ENCODE results near the gene HOXA7.

HOXA7 gene

DNA sequence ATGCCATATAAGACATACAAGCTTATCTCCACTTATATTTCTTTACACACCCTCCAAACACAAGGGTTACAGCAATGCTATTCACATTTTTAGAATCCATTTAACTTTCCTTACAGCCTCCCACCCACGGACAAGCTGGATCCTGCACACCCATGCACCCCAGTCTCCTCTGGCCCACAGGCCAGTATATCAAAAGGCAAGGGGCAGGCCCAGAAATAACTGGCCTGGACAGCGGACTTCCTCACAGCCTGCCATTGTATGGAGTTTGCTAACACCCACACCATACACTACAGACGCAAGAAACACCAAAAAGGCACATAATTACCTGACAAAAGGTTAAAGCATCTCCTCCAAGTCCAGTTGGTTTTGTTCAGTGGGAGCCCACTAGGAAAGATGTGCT, 37.9 kb downstream of the HOXA7 start:
- no peak for DNase-seq (ENCODE audit: low spot score)

DNA sequence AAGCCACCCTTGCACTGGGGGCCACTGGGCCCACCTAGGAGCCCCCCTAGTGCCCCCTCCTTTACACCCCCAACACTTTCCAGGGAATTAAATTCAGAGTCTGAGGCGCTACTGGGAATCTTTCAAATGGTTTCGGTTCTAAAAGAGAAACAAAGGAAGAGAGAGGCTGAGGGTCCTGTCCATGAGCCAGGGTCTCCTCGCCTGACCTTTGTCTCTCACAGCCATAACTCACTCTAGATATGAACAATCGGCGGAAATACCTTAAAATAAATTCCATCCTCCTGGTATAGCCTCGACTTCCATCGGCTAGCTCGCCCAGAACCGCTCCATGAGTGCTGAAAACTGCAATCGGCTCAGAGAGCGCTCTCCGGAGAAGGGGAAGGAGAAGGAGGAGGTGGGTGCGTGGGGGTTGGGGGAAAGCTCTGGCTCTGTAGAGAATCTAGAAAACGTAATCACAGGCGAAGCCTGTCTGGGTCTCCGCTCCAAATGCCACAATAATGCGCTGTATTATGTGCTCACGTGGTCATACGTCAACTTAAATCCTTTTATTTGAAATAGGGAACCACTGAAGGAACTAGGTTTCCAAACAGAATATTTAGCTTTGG, 38.5 kb downstream of the HOXA7 start:
- no peak for DNase-seq (ENCODE audit: low spot score)

DNA sequence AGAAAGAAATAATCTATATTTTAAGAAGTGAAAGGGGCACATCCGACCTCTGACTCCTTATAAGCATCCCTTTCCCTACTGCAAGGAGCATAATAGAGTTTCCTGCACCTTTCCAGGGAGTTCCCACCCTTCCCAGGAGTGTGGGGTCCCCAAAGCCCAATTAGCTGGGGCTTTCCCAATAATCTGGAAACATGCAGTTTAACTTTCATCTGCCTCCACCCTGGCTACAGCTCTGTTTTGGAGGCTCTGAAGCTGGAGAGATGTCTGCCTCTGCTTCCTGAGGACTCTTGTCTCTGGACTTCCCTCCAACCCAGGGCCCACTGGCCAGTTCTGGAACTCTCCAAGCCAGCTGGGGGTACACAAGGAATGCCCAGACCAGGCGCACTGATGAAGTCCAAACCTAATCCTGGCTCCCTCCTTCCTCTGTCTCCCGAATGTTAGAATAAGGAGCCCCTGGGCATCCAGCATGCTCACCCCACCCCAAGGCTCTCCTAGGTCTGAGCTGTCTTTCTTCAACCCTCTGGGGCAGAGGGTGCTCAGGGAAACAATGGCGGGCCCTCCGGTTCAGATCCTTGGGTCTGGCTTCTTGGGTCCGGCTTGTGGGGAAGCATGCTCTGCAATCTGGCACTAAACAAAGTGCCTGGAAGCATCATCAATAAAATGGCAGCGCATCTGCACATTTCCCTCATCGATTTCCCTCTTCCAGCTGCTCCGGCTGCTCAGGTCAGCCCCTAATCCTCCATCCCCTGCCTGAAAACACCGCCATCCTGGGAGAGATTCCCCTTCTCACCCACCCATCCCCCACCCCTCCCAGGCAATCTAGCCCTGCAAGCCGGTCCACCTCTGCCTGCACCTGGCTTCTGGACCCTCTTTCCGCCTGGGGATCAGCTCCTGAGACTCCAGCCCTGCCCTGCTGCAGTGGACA, 39.3 kb downstream of the HOXA7 start:
- DNase-seq (ENCODE audit: low spot score): no peak

DNA sequence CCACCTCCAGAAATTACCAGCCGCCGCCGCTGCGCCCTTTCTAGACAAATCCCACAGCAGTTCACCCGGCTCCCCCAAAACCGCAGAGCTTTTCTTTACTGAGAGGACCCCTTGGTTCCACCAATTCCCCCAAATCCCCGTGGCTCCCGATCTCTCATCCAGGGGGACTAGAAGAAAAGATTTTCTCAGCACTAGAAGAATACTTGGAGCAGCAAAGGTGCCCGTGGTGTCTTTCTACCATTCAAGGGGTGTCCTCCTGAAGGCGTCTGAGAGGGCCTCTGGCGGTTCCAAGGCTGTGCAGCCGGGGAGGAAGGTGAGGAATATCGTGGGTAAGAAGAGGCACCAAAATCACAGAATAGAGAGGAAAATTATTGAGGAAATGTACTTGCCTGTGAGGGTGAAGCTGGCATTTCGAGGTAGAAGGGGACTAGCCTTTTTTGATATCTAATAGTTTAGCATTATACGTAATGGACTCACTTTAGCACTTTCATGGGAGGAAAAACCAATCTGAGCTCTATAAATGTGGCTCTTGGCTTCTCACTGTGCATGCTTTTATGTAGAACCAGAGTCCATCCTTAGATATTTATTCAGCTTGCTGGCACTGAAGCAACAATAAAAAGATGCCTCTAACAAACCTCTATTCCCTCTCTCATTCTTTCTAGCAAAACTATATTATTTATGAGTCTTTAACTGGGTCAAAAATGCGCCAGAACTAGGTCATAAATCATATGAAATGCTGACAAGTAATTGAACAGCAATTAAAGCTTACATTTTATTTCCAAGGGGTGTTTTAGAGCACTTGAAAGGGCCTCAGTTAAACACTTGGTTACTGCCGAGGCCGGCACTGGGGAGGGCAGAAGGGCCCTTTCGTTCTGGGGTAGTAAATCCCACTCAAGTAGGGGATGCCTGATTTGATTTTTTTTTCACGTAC, 40.2 kb downstream of the HOXA7 start:
- DNase-seq (ENCODE audit: low spot score): no peak

DNA sequence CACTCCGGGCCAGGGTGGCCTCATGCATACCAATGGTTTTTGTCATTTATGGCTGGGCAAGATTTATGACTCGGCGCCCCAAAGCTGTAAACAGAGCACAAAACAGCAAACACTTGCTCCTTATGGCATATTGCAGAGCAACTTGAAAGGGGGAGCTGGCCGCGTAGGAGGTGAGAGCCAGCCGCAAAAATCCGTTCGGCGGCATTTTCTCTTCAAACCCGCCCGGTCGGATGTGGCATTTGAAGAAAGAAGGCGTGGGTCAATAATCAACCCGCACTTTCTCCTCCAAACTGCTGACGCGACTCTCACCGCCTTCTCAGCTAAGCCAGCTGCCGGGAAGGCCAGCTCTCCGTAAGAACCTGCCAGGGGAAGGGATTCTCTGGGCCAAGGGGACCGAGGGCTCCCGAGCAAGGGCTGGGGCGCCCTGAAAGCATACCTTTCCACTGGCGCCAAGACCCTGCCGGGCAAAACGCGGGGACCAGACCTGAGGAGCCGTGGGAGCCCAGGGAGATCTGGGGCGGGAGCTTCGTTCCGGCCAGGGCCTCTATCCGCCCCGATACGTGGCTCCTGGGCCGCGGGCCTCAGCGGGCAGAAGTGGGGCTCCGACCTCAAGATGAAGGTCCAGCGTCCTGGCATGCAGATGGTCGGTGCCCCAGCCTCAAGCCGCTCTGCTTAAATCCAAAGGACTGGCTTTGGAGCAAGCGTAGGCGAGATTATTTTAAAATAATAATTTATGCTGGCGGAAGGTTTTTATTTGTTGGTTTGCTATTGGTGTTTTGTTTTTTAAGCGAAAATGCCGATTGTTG, 41.1 kb downstream of the HOXA7 start:
- DNase-seq (ENCODE audit: low spot score): no peak

DNA sequence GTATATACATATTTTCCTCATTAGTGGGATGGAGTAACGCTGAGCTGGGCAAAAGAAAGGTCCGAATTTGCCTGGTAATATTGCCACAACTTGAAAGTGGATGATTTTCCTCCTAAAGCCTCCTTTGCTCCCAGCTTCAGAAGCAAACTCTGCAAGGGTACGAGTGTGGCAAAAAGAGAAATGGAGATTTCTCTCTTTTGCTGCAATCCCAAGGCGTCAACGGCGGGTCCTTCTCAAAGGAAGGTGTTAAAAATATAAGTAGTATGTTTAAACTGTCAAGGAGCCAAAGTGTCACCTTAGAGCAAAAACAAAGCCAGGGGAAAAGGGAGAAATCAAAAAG, 41.6 kb downstream of the HOXA7 start:
- no peak for DNase-seq (ENCODE audit: low spot score)

DNA sequence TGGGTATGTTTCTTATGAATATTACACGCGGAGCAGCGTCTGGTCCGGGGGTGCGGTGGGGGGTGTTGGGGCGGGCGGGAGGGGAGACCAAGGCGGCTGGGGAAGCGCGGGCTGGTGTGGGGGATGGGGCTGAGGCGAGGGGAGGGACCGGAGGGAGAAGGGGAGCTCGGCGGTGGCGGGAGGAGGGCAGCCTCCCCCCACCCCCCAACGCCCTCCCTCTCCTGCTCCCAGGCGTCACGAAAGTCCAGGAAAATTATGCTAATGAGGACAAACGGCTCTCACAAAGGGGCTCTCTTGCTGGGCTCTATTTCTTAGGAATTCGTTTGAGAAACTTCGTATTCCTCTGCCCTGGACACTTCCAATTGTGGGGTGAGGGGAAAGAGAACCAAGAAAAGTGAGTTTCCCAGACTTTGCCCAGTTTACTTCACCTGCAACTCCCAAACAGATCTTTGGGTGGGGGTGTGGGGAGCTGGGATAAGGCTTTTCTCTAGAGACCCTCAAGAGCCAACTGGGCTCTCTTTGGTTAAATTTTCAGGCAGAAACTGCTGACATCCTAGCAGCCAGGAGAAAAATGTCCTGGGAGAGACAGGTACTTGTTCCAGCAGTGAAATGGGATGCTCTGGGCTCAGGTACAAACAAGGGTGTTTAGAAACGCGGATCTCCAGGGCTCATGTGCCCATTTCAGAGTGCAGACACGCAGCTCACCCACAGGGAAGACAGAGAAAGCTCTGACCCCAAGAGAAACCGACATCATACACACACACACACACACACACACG, 42.3 kb downstream of the HOXA7 start:
- DNase-seq (ENCODE audit: low spot score): peak; percentile 59

DNA sequence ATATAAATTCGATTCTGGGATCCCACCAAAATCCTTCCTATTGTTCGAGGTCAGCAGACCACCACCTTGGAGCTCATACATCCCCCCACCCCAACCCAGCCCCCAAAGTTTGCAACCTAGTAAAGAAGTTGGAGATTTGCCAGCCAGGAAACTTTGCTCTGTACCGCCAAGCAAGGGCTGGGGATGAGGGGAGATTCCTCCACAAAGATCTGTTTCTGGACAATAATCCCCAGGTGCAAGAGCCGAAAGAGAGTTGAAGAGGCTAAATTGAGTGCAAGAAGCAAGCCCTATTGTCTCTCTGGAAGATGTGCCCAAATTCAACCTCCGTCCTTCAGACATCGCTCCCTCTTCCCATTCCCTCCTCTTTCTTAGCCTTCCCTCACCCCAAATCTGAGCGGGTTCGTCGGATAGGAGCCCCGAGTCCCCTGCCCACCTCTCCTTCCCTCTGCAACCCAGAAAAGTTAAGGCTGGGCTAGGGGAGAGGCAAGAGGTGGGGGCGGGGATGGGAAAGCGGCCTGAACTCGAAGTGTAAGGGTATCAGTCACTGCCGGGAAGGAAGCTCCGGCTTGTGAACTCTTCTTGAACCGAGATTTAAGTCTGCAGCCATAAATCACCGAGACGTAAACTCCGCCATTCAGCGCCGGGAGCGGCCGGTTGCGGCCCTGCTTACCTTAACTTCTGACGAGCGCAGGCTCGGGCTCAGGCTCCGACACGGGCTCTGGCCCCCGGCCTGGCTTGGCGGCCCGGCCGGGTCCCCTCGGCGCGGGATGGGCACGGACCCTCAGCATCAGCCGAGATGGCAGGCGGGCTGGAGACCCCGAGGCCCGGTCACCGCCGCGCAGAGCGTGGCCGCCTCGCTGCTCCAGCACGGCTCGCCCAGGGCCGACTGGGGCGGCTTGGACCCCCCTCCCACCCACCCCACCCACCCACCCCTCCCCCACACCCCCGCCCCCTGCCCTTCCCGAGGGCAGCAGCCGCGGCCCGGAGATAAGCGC, 43.2 kb downstream of the HOXA7 start:
- peak; percentile 57 for DNase-seq (ENCODE audit: low spot score)

DNA sequence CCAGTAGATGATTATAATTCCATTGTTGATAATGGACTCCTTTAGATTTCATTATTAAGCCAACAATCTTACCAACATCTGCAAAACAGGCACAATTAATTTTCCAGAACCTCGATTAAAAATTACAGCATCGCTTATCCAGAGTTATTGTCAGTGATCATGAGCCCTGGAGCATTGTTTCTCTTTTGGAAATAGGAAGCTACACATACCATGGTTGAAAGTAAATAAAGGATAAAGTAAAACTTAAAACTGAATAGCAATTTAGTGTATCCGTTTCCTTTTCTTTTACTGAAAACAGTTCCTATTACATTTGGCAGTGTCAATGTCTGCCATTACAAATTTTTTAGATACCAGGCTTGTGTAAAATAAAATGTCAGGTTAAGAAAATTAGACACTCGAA, 44.1 kb downstream of the HOXA7 start:
- no peak for DNase-seq (ENCODE audit: low spot score)

DNA sequence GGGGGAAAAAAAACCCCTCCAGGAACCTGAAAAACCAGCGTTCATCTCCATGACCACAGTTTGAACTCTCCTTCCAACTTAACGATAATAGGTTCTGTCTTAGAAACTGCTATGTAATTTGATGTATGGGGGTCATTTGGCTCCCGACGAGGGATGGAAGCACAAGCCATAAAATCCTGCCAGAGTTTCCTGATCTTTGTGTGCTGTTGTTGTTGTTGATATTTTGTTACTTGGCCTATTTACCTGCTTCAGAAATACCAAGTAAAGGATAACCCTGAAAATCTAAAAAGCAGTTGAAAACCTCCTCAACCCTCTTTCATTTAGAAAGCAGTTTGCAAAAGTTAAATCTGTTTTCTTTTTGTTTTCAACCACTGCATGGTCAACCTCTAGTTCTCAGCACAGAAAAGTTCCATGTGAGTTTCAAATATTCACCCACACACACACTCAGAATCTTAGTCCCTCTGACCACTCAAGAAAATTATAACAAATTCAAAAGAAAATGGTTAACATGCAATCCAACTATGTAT, 44.7 kb downstream of the HOXA7 start:
- no peak for DNase-seq (ENCODE audit: low spot score)

DNA sequence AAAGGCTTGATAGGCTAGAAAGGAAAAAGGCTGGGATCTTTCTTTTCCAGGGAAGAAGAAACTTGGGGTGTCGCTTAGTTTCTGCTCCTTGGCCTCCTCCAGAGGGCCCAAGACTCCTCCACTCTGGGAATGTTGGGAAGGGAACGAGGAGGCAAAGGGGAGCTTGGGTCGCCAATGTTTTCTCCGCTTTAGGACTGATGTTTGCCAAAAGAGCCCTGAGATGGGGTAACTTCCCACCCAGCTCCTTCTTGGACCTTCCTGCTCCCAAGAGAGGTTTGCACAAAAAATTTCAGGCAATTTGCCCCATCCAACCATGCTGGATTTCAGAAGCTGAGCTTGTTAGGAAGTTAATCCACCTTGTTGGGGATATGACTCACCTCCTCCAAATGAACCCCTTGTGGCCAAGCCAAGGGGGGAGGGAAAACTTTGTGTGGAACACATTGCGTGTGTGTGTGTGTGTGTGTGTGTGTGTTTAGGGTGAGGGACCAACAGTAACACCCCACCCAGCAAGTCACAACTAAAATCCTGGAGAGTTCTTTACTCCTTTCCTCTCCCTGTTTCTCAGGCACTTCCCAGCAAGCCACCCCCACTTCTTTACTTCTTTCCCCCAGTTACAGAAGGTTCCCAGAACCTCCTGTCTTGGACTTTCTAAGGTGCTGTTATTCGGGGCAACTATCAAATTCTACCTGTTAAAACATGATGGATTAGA, 45.3 kb downstream of the HOXA7 start:
- no peak for DNase-seq (ENCODE audit: low spot score)

DNA sequence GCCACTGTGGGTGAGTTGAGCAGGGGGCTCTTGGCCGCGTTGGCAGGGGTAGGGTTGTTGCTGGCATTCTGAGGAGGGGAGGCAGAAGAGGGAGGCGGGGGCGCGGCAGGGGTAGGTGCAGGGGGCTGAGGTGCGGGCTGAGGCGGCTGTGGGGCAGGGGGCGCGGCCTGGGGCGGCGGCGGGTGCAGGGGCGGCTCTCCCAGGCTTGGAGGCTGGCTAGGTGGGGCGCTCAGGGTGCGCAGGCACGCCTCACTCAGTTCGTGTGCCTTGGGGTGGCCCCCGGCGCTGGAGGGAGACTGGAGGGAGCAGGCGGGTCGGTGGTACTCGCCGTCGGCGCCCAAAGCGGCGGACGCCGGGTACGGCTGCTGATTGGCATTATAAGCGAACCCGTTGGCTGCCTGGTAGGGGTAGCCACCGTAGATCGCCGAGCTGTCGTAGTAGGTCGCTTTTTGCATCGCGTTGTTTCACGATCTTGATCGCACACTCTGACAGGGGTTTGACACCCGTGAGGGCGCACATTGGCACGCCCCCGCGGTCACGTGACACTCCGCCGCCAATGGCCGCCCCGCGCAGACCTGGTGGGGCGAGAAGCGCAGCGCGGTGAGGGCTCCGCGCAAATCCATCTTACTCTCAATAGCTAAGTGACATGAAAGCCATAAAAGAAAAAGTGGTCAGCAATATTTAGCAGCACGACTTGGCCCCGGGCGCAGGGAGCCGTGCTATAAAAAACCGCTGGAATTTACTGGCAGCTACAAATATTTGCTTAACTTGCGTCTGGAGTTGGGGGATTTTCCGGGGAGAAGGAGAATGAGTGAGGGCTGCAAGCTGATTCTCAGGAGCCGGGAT, 46.1 kb downstream of the HOXA7 start:
- no peak for DNase-seq (ENCODE audit: low spot score)

DNA sequence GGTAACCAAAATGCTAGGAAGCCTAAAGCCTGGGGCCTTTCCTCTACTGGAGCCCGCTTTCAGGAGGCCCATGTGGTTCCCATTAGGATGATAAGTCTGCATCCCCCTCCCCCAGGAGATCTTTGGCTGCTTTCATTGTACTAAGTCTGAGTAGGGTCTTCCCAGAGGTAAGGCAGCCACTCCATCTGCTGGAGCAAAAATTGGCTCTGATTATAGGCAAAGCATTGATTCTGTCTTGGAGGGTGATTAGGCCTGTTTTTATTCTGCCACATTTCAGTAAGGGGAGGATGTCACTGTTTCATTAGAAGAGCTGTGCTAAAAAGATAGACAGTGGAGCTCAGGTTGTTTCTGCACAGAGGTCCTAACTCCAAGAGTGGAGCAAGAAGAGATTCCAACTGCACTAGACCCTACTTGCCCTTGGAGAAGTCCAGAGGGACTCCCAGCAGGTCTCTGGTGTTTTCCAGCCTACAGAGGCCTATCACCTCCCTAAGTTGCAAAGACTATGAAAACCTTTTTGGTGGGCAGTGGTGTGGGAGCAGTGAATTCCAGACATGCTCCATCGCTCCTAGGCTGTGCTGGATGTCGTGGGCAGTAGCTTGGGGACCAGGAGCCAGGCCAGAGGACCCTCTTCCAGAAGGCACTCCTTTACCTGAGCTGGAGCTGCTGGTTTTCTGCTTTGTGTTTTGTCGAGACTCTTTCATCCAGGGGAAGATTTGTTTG, 46.8 kb downstream of the HOXA7 start:
- no peak for DNase-seq (ENCODE audit: low spot score)

DNA sequence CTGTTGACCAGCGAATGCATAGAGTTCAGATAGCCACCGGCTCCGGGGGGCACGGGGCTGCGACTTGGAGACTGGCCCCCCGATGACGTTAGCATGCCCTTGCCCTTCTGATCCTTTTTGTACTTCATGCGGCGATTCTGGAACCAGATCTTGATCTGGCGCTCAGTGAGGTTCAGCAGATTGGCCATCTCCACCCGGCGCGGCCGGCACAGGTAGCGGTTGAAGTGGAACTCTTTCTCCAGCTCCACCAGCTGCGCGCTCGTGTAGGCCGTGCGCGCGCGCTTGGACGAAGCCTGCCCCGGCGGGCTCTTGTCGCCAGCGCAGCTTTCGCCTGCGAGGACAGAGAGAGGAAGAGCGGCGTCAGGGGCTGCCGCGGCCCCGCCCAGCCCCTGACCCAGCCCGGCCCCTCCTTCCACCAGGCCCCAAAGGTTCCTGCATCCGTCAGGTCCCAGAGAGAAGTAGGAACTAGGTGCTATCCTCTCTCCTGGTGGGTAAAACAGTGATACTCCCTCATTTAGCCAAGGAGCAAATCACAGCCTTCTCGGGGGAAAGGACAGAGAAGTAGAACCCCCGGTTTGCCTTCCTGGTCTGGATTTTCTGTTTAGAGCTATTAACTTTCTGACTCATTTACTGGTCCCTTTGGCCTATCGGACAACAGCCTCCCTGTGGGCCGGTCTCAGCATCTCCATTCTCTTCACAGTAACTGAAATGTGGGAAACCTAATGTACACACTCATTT, 47.9 kb downstream of the HOXA7 start:
- no peak for DNase-seq (ENCODE audit: low spot score)

DNA sequence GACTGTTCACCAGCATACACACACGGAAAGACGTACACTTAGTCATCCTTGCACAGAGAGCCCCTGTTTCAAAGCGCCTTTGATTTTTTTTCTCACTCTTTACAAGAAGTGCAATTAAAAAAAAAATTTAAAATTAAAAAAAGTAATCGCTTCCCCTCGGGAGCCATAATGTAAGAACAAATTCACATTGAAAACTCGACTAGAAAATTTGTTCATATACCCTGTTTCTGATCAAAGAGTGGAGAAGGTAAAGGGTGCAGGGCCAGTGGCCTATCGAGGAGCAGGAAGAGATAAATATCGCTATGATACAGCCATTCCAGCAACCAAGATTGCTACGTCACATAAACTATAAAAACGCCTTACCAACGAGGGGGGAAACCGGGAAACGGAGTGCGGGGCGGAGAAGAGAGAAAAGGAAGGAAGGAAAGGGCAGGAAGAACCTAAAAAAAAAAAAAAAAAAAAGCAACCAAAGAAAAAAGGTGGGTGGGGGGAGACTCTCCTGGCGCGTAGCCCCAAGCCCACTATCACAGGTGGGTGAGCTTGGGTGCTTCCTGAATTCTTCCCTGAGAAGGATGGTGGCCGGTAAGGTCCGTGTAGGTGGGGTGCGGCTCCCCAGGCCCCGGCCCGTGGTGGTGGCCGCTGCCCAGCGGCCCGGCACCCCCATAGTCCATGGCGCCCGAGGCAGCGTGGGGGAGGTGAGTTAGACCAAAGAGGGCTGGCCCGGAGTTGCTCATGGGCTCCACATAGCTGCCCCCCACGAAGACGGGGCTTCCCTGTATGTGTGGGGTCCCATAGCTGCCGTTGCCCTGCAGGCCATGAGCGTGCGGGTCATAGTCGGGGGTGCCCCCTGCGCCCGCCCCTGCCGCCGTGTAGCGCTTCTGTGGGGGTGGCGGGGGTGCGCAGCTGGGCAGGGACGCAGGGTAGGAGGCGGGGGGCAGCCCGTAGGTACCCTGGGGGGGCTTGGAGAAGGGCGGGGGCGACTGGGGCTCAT, 48.8 kb downstream of the HOXA7 start:
- DNase-seq (ENCODE audit: low spot score): no peak
